GM19395 (cell line): ENCODE data around the gene NSUN2.
A peak's percentile ranks its signal among the peaks of the same experiment; 100 is the strongest.
"Not testable (repeated sequence)": the region's sequence is repeated elsewhere in the genome, so short reads cannot be mapped to it uniquely, and the experiment has no call there.

ENCODE experiments used
- ATAC-seq: cut with Tn5 transposase; IDR thresholded peaks from one replicate; pipeline ENCODE4 v1.9.1; 2021; ENCODE audit warnings: mild to moderate bottlenecking, moderate library complexity; ENCODE audit not compliant: unreplicated experiment

Gene NSUN2

GRCh38 chr5:6632888-6633468, at the start of gene NSUN2, which contains the start of gene SRD5A1:
Gene NSUN2 (minus strand): TSS chr5:6633044. CDS start chr5:6632979, 65 bp downstream.
Gene SRD5A1 (plus strand): TSS chr5:6633440. CDS start chr5:6633577, 137 bp downstream.
- ATAC-seq = peak; percentile 90

- no peak for ATAC-seq
Measured at GRCh38 chr5:6682239-6682638, 49.4 kb upstream of the NSUN2 start.

GRCh38 chr5:6681682-6682081, 48.8 kb upstream of the NSUN2 start:
- ATAC-seq = no peak

GRCh38 chr5:6680922-6681321, 48.1 kb upstream of the NSUN2 start:
- no peak for ATAC-seq

DNA sequence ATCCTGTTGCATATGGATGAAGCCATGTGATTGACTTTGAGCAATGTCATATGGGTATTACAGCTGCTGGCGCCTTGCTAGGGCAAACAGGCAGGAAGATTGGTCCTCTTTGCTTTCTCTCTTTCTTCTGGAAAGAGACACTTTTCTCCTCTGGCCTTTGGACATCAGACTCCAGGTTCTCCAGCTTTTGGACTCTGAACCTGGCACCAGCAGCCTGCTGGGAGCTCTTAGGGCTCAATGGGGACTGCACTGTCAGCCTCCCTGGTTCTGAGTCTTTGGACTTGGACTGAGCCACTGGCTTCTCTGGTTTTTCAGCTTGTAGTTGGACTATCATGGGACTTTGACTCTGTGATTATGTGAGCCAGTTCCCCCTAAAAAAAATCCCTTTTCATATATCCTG, 45.5 kb upstream of the NSUN2 start:
- no peak for ATAC-seq

- ATAC-seq = no peak
Measured at GRCh38 chr5:6676702-6677101, 43.9 kb upstream of the NSUN2 start.

GRCh38 chr5:6675784-6676491, 43.1 kb upstream of the NSUN2 start:
- no peak for ATAC-seq

- no peak for ATAC-seq
Measured at GRCh38 chr5:6674886-6675285, 42.0 kb upstream of the NSUN2 start.

DNA sequence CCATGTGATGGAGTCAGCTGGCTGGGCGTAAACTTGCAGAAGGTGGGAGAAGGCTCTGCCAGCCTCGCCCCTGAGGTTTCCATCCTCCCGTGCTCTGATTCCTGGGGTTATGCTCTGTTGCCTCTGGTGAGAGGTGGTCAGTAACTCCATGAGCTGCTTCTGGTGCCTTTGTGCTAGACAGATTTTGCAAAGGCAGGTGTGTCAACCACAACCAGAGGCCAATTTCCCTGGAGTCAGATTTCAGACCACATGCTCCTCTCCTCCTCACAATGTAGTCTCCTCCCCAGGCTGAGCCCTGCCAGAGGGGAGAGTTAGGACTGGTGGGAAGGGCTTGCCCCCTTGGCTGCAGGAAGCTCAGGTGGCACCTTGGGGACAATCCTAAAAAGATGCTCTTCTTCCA, 41.6 kb upstream of the NSUN2 start:
- no peak for ATAC-seq

DNA sequence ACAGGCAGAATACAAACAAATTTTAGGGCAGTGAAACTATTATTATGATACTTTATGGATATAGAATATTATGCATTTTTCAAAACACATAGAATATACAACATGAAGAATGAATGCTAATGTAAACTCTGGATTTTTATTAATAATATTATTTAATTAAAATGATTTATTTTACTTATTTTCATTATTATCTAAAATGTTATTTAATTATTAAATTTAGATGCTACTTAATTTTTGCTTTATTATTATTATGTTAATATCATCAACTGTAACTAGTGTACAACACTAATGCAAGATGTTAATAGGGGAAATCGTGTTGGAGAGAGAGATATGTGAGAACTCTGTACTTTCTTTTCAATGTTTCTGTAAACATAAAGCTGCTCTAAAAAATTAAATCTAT, 41.1 kb upstream of the NSUN2 start:
- no peak for ATAC-seq

DNA sequence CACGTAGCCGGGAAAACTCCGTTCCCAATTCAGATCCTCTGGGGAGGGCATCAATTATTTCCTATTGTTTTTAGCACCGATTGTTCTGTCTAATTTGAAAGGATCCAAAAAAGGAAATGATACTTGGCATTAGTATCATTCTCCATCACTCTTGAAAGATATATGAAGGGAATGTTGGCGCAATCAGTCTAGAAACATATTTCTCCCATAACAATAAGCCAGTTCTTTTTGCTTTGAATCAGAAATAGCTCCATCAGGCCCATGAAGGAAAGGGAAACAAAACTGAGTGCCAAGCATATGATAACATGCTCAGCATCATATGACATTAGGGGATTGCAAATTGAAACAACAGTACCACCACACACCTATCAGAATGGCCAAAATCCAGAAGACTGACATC, 40.2 kb upstream of the NSUN2 start:
- ATAC-seq = no peak

DNA sequence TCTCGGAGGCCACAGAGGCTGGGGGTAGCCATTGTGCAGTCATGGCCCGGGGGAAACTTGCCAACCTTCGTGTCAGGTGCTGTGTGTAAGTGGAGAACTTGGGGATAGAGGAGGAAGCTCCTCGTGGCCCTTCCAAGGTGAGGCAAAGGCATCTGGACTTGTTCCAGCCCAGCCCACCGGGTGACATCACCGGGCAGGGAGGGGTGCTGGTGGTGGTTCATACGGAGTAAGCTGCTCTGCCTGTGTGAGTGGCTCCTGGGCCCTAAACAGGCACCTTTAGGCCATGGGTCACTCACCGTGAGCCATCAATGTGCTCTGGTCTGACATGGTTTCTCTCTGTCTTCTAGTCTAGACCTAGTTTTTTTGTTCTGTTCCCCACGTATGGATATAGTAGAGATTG, 35.9 kb upstream of the NSUN2 start:
- ATAC-seq = not testable (repeated sequence)

DNA sequence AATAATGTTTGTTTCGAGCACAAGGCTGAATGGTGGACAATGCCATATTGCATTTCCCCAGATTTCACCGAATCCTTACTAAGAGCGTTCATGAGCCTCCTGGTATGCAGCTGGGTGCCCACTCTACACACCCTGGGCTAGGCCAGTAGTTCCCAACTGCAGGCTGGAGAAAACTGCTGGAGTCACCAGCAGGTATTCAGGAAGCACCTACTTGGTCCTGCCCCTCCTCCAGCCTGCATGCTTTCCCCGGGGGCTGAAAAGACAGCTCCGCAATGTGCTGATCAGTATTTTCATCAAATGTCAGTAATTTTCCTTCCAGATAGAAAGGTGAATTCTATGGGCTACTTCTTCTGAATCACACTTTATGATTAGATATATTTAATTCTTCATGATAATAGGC, 34.8 kb upstream of the NSUN2 start:
- ATAC-seq = no peak

DNA sequence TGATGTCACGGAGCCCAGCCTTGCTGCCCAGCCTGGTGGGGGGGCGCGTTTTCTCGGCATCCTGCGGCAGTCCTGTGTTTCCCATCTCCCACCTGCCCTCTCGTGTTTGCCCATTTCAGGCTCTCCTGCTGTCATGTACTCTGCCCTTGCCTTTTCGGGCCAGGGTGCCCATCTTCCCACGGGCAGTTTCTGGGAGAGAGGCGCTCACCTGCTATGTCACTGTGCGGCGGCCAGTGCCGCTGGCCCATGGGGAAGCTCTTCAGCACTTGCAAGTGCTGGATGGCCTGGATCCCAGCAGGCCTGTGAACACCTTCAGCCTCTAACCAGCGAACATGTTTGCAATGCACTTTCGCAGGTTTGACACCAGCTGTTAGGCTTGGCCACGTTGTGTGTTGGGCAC, 33.9 kb upstream of the NSUN2 start:
- ATAC-seq = no peak

DNA sequence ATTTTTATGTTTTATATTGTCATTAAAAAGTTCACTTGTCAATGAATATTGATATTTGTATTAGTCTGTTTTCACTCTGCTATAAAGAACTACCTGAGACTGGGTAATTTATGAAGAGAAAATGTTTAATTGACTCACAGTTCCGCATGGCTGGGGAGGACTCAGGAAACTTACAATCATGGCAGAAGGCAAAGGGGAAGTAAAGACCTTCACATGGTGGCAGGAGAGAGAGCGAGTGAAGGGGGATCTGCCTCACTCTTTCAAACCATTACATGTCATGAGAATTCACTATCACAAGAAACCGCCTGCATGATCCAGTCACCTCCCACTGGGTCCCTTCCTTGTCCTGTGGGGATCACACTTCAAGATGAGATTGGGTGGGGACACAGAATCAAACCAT, 27.8 kb upstream of the NSUN2 start:
- ATAC-seq = peak; percentile 50

DNA sequence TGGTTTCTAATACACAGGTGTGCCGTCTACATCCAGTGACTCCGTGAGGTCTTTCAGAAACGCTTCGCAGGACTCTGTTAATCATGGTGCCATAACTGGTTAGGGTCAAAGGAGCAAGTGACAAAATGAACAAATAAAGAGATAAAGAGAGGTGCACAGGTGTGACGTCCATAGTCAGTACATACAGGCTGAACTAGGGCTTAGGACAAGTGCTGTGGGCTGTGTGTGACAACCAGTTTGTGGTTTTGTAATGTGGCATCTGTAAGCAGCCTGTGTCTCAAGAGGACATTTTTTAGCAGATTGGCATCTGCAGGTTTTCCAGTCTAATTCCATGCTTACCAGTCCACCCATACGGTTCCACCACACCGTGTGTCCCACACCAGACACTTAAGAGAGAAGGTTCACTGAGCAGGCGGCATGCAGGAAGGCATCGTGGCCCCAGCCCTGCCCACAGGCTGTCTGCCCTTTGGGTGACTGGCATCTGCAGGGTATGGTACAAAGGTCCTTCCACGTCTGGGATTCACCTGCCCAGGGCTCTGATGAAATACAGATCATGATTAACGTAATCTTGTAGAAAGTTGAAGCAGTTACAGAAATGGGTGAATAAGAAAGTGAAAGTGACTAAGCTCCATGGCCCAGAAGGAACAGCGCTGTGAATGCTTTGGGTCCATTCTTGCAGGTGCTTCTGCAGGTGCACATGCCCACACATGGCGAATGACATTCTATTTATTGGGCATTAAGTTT, 27.3 kb upstream of the NSUN2 start:
- ATAC-seq = peak; percentile 89

- no peak for ATAC-seq
Measured at GRCh38 chr5:6656680-6657079, 23.8 kb upstream of the NSUN2 start.

- no peak for ATAC-seq
Measured at GRCh38 chr5:6655432-6655831, 22.6 kb upstream of the NSUN2 start.

DNA sequence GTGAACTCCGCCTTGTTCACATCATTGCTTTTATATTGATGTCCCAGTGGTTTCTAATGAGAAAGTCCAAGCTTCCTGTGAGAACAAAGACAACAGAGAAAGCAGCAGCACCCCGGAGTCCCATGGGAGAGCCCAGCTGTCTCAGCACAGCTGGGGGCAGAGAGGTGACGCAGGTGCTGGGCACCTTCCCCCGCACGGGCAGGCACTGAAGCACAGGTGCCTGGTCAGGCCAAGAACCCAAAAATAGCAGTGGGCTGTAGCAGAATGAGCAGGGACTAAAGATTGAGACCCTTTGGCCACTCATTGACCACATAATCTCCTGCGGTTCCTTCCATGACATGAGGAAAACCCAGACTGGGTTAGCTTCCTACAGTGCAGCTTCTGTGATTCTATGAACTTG, 19.2 kb upstream of the NSUN2 start:
- peak; percentile 95 for ATAC-seq

GRCh38 chr5:6649681-6650080, 16.8 kb upstream of the NSUN2 start:
- ATAC-seq = no peak

DNA sequence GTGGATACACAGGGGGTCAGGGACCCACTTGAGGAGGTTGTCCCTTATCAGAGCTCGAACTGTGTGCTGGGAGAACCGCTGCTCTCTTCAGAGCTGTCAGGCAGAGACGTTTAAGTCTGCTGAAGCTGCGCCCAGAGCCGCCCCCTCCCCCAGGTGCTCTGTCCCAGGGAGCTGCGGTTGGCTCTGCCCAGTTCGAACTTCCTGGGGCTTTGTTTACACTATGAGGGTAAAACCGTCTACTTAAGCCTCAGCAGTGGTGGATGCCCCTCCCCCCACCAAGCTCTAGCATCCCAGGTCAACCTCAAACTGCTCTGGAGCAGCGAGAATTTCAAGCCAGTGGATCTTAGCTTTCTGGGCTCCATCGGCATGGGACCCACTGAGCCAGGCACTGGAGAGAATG, 16.3 kb upstream of the NSUN2 start:
- no peak for ATAC-seq
